Globus pallidus (tissue), 1 donor: ENCODE data around the gene MROH2A.
"Not testable (repeated sequence)": the region's sequence is repeated elsewhere in the genome, so short reads cannot be mapped to it uniquely, and the experiment has no call there.

Source experiments
- DNase-seq: peaks from one replicate; pipeline ENCODE4 v3.0.0-alpha.2; 2015; ENCODE audit warnings: low spot score

The MROH2A gene, protein sequence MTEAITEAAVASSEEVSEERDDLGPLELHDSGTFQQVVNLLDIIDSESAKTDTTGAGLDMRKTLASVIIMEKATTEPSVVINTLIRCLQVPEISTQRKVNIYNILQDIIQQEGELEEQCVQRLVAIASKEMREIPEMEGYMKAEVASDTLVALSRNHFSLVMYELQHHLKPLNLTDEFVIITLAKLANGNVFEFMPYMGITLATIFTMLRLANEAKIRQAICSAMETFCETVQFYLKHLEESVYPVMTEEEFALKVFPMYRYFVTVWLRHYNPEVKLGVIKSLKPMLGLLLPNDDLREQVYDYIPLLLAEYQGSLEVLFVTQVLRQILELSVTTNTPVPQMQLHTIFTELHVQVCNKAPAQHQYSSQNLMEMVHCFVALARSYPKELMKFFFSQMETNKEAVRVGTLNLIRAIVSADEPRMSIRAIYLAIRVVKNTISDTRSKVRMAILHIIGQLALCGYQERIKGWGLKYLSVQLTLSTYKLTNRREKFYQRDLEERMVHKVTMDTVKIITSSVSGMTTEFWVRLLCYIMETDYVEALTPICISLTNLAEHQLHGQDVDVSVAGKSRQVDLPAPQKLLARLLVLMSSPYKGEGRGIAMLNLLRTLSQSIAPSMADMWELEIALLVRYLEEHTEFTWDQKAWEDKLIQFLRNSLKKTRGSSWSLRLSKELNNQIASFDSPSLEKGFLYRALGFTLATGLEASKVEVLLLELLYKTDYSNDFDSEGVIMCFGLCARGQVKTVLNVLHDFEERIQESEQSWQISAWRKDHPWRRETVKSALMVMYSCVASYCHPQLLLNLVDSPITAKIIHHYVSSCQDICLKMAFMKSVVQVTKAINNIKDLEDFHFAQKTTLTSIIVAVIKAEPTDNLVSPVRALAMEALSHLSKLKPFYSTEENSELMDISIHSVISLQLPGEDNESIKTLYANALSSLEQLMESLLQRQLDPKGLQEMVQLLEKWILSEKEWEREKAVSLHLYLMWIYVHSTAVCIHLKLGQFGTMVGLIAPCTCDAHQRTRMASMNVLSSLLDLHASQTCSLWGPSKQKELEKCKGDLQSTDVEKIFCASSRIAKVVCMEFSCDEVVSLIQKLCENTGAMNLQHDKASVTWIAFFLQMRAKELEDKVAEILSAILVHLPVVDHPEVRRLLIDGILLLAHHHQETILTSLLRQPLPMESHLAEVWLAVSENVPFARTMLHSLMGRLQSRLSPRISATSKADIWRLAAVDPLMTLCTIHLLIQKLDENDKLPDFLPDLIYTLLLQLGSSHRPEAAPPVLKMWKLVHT (N-terminal part only)

DNA sequence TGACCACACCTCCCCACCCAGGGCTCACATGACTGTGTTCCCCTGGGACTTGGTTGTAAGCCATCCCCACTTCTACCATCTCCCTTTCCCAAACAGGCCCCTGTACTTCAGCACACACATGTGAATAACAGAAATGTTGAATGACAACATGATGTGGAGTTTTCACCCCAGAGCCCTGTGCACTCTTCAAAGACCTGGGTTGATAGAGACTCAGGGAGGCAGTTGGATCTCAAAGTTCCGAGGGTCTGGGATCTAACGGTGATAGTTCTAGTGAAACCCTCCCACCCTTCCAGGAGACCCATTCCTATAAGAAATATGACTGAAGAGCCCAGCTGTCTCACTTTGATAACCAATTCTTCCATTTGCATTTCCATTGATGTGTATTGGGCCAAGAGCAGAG, at the start of gene MROH2A:
Gene MROH2A (plus strand): TSS at position 301 of the 400 bp plus-strand sequence. CDS start 1,029 bp downstream, outside the sequence.
- no peak for DNase-seq

DNA sequence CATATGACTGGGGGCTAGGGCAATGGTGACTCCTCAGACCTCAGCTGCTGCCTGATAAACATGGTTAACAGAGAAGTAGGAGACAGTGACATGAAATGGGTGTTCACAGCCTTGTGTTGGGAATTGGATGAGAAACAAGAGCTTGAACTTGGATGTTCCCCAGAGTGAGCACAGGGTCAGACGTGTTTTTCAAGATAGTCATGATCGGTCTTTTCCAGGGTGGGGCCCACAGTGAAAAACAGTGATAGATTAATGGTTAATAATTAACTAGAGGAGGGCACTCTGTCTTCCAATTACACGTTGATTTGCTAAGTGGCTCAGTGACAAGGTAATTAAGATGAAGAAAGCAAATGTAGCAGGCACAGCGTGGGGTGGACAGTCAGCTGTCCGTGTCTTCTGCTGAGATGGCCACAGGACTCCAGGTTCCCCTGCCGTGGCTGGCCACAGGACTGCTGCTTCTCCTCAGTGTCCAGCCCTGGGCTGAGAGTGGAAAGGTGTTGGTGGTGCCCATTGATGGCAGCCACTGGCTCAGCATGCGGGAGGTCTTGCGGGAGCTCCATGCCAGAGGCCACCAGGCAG, 49.3 kb upstream of the MROH2A start, which contains the start of gene UGT1A3:
Gene UGT1A3 (plus strand): TSS at position 320 of the 579 bp plus-strand sequence. CDS start 85 bp downstream, at position 405.
- DNase-seq, result no peak

DNA sequence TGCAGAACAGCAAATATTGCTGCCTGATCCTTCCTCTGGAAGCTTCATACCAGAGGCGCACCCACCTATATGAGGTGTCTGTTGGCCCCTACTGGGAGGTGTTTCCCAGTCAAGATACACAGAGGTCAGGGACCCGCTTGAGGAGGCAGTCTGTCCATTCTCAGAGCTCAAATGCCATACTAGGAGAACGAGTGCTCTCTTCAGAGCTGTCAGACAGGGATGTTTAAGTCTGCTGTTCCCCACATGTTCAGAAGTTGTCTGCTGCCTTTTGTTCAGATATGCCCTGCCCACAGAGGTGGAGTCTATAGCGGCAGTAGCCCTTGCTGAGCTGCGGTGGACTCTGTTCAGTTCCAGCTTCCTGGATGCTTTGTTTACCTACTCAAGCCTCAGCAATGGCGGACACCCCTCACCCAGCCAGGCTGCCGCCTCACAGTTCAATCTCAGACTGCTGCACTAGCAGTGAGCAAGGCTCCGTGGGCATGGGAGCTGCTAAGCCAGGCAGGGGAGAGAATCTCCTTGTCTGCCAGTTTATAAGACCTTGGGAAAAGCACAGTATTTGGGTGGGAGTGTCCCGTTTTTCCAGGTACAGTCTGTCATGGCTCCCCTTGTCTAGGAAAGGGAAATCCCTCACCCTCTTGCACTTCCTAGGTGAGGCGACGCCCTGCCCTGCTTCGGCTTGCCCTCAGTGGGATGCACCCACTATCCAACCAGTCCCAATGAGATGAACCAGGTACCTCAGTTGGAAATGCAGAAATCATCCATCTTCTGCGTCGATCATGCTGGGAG, 41.1 kb upstream of the MROH2A start:
- DNase-seq, result not testable (repeated sequence)

DNA sequence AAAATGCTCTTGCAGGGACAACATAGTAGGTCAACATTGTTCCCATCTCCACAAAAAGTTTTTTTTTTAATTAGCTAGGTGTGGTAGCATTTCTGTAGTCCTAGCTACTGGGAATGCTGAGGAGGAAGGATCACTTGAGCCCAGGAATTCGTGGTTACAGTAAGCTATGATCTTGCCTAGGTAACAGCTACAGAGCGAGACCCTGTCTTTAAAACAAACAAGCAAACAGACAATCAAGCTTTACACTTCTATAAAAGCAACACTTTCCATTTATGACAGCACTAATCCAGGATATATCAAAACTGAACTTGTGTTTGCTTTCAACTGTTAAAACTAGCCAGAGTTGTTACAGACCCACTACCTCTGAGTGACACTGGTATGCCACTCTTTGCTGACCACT, 37.3 kb upstream of the MROH2A start:
- DNase-seq, result no peak

DNA sequence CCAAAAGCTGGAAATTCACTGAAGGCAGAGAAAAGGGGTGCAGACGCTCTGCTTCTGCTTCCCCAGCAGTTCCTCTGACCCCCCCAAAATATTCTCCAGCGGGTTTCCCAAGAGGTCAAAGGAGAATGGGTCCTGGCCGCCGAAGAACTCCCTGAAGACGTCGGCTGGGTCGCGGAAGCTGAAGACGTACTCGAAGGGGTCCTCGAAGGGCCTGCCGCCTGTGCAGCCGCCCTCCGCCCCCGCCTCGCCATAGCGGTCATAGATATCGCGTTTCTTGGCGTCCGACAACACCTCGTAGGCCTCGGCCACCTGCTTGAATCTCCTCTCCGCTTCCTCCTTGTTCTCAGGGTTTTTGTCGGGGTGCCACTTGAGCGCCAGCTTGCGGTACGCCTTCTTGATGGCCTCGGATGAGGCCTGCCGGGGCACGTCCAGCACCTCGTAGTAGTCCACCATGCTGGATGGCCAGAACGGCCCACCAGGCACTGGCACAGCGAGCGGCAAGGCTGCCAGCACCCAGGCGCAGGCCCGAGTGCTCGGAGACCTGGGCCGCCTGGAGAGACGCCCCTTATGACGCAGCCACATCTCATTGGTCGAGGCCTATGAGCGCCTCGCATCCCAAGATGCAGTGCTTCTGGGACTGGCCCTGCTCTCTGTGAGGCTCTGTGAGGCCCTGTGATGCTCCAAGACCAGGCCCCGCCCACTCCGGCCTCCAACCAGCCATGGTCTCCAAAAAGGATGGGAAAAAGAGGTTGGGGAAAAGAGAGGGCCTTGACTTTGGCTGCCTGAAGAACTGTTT, 34.5 kb upstream of the MROH2A start:
- DNase-seq, result no peak

DNA sequence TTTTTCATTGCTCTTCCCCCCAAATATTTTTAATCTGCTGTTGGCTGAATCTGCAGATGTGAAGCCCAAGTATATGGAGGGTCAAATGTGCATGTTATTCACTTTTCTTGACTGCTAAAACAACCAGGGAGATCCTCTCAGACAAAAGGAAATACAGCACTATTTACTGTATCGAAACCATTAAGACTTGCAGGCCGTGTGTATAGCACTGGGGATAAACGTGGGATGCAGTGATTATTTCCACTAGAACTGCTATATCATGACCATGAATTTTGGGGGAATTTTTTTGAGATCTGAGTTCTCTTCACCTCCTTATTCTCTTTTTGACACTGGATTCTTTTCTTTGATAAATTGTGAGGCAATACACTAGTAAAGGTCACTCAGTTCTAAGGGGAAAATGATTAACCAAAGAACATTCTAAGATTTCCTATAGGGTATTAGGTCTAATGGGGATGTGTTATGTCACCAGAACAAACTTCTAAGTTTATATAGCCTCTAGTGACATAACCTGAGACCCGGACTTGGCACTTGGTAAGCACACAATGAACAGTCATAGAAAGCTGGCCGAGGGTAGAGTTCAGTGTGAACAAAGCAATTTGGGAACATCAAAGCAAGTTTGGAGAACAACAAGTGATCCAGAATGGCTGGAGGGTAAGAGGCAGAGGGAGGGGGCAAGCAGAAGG, 32.9 kb upstream of the MROH2A start:
- no peak for DNase-seq

DNA sequence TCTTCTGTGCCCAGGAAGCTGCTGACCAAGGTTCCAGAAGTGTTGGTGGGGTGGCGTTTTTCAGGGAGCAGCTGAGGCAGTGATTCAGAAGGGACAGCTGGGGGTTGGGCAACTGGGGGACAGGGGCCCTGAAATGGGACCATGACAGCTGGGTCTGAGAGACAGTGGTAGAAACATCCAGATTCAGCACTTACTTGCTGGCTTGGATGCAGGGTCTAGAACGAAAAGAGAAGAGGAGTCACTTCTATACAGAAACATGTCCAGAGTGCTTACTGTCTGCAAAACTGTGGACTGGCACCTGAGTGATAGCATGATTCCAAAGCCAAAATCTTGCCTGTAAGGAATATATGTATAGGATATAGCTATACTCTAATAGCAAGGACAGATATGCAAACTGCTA, 32.3 kb upstream of the MROH2A start:
- DNase-seq, result not testable (repeated sequence)

DNA sequence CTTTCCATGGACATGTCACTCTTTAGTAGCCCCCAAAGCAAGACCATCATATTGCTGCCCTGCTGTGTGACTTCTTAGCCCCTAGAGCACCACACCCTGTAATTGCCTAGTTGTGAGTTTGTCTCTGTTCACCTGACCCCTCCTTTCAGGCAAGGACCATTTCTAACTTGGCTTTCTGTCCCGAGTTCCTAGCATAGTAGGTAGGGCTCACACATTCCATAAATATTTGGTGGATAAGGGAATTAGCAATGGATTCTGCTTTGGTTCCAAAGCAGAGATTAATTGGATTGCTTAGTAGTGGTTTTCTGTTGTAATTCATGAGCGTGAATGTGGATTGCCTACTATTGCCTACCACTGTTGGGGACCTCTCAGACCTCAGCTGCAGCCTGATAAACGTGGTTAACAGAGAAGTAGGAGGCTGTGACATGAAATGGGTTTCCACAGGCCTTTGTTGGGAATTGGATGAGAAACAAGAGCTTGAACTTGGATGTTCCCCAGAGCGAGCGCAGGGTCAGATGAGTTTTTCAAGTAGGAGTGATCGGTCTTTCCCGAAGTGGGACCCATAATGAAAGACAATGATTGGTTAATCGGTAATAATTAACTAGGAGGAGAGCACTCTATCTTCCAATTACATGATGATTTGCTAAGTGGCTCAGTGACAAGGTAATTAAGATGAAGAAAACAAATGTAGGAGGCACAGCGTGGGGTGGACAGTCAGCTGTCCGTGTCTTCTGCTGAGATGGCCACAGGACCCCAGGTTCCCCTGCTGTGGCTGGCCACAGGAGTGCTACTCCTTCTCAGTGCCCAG, 31.5 kb upstream of the MROH2A start:
- no peak for DNase-seq

DNA sequence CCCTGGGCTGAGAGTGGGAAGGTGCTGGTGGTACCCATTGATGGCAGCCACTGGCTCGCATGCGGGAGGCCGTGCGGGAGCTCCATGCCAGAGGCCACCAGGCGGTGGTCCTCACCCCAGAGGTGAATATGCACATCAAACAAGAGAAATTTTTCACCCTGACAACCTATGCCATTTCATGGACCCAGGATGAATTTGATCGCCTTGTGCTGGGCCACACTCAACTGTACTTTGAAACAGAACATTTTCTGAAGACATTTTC, 30.9 kb upstream of the MROH2A start:
- DNase-seq, result no peak

DNA sequence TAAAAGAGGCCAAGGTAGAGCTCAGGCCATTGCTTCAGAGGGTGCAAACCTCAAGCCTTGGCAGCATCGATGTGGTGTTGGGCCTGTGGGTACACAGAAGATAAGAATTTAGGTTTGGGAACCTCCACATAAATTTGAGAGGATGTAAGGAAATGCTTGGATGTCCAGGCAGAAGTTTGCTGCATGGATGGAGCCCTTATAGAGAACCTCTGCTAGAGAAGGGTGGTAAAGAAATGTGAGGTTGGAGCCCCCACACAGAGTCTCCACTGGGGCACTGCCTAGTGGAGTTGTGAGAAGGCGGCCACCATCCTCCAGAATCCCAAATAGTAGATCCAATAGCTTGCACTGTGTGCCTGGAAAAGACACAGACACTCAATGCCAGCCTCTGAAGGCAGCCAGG, 27.4 kb upstream of the MROH2A start:
- DNase-seq, result not testable (repeated sequence)

DNA sequence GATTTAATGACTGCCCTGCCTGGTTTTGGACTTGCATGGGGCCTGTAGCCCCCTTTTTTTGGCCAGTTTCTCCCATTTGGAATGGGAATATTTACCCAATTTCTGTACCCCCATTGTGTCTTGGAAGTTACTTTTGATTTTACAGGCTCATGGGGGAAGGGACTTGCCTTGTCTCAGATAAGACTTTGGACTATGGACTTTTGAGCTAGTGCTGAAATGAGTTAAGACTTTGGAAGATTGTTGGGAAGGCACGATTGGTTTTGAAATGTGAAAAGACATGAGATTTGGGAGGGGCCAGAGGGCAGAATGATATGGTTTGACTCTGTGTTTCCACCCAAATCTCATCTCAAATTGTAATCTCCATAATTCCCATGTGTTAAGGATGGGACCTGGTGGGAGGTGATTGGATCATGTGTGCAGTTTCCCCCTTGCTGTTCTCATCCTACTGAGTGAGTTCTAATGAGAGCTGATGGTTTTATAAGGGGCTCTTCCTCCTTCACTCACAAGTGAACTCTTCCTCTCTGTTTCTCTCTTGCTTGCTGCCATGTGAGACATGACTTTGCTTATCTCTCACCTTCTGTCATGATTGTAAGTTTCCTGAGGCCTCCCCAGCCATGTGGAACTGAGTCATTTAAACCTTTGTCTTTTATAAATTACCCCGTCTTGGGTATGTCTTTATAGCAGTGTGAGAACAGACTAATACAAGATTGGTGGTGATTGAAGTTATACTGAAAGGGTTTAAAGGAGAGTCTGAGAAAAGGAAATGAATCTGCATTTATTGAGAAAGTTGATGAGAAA, 26.7 kb upstream of the MROH2A start:
- DNase-seq, result not testable (repeated sequence)

DNA sequence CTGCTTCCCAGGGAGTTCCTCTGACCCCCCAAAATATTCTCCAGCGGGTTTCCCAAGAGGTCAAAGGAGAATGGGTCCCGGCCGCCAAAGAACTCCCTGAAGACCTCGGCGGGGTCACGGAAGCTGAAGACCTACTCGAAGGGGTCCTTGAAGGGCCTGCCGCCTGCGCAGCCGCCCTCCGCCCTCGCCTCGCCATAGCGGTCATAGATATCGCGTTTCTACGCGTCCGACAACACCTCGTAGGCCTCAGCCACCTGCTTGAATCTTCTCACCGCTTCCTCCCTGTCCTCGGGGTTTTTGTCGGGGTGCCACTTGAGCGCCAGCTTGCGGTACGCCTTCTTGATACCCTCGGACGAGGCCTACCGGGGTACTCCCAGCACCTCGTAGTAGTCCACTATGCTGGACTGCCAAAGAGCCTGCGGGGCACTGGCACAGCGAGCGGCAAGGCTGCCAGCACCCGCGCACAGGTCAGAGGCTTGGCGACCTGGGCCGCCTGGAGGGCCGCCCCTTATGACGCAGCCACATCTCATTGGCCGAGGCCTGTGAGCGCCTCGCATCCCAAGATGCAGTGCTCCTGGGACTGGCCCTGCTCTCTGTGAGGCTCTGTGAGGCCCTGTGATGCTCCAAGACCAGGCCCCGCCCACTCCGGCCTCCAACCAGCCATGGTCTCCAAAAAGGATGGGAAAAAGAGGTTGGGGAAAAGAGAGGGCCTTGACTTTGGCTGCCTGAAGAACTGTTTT, 23.1 kb upstream of the MROH2A start:
- no peak for DNase-seq

DNA sequence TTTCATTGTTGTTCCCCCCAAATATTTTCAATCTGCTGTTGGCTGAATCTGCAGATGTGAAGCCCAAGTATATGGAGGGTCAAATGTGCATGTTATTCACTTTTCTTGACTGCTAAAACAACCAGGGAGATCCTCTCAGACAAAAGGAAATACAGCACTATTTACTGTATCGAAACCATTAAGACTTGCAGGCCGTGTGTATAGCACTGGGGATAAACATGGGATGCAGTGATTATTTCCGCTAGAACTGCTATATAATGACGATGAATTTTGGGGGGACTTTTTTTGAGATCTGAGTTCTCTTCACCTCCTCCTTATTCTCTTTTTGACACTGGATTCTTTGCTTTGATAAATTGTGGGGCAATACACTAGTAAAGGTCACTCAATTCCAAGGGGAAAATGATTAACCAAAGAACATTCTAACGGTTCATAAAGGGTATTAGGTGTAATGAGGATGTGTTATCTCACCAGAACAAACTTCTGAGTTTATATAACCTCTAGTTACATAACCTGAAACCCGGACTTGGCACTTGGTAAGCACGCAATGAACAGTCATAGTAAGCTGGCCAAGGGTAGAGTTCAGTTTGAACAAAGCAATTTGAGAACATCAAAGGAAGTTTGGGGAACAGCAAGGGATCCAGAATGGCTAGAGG, 21.6 kb upstream of the MROH2A start:
- DNase-seq, result no peak

DNA sequence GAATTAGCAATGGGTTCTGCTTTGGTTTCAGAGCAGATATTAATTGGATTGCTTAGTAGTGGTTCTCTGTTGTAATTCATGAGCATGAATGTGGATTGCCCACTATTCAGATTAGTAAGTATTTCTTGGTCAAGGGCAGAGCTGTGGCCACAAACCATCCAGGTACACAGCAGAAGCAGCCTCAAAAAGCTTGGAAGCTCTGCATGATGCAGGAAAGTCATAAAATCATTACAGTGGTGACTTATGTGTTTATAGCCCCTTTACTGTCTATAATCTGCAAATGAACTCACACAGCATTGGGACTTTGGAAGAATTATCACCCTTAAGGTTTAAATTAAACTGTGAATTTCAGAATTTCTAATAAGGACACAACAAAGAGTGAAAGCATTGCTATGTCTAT, 20.0 kb upstream of the MROH2A start:
- DNase-seq, result no peak

DNA sequence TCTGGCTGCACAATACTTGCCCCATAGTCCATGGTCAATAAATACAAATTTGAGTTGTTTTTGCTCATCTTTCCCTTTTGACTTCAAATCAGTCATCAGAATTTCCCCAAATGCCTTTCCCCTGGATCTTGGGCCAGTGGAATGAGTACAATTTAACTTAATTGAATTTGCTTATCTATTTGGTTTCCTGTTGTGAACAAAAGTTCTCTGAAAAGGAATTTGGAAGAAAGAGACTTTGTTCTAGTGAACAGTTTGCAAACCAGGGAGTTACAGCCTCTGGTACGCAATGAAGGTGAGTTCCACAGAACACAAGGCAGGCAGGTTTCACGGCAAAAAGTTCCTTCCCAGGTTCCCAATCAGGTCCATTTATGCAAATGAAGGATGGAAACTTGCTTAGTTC, 19.3 kb upstream of the MROH2A start:
- DNase-seq, result no peak

DNA sequence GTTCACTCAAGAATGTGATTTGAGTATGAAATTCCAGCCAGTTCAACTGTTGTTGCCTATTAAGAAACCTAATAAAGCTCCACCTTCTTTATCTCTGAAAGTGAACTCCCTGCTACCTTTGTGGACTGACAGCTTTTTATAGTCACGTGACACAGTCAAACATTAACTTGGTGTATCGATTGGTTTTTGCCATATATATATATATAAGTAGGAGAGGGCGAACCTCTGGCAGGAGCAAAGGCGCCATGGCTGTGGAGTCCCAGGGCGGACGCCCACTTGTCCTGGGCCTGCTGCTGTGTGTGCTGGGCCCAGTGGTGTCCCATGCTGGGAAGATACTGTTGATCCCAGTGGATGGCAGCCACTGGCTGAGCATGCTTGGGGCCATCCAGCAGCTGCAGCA, 18.1 kb upstream of the MROH2A start, which contains the start of gene UGT1A1:
Gene UGT1A1 (plus strand): TSS at position 228 of the 400 bp plus-strand sequence. CDS start 18 bp downstream, at position 246.
- no peak for DNase-seq
